AG04450 (cell line): Measurements from ENCODE around the gene SCAI. TPM values are rescaled to one million over a fixed set of nuclear protein-coding genes. Genes with fewer than 3 reads are reported as not detected.
"Not testable (repeated sequence)": the region's sequence is repeated elsewhere in the genome, so short reads cannot be mapped to it uniquely, and the experiment has no call there.

ENCODE experiments used
- CTCF ChIA-PET: fragments of 300-600, 350-600 bp; formaldehyde crosslinking; extraction: SDS; loops from one replicate; lab custom pipeline; 2022; ENCODE audit warnings: antibody characterized with exemption, inconsistent platforms; lab: Charles Lee
- POLR2A ChIA-PET: fragments of 350-600 bp; formaldehyde crosslinking; extraction: SDS; loops from one replicate; lab custom pipeline; 2021; ENCODE audit warnings: antibody characterized with exemption, inconsistent platforms; lab: Yijun Ruan, JAX
- DNase-seq: peaks from one replicate; pipeline ENCODE4 v3.0.0-alpha.2; 2011; ENCODE audit warnings: low read depth, low spot score
- H3K27ac ChIP-seq: one replicate; pipeline ENCODE4 v1.5.1; 2012; ENCODE audit warnings: low read depth, low read length, control low read depth
- H3K27me3 ChIP-seq: one replicate; pipeline ENCODE4 v1.6.0; 2012; ENCODE audit warnings: low read length; ENCODE audit not compliant: control insufficient read depth, insufficient read depth
- H3K4me3 ChIP-seq: 2 replicates; pipeline ENCODE4 v1.5.1; 2011; ENCODE audit warnings: mild to moderate bottlenecking, low read depth, low read length, control low read depth
- H3K9me3 ChIP-seq: 2 replicates; pipeline ENCODE4 v1.5.1; 2012; ENCODE audit warnings: low read length; ENCODE audit not compliant: control insufficient read depth, insufficient read depth
- polyA plus RNA-seq: library from polyadenylated mRNA; depleted of rRNA; stranded (reverse); fragments of >200 nt; gene quantifications from 2 replicates; pipeline ENCODE4 v1.2.3, GENCODE V29; 2011
- TF ChIP-seq, protein P1 (sequence below): IDR thresholded peaks from 2 replicates; pipeline ENCODE4 v1.5.1; 2011; ENCODE audit warnings: low read depth, low read length, control low read depth, inconsistent platforms

The SCAI gene
- polyA plus RNA-seq, 1 experiment: 13.9 TPM

DNA sequence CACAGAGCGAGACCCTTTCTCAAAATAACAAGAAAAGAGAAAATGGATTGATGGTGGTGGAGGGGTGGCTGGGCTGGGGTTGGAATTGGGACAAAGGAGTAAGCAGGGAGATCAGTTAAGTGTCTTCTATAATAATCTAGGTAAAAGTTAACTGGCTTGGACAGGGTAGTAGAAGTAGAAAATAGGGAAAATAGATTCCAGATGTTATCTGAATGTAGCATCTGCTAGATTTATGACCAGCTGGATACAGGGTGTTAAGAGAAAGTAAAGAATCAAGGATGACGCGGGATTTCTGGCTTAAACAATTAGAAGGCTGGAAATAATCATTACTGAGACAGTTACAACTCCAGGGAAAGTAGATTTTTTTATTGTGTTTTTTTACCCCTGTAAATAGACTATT lies 33.3 kb upstream of the SCAI start:
- TF ChIP-seq, protein P1, sequence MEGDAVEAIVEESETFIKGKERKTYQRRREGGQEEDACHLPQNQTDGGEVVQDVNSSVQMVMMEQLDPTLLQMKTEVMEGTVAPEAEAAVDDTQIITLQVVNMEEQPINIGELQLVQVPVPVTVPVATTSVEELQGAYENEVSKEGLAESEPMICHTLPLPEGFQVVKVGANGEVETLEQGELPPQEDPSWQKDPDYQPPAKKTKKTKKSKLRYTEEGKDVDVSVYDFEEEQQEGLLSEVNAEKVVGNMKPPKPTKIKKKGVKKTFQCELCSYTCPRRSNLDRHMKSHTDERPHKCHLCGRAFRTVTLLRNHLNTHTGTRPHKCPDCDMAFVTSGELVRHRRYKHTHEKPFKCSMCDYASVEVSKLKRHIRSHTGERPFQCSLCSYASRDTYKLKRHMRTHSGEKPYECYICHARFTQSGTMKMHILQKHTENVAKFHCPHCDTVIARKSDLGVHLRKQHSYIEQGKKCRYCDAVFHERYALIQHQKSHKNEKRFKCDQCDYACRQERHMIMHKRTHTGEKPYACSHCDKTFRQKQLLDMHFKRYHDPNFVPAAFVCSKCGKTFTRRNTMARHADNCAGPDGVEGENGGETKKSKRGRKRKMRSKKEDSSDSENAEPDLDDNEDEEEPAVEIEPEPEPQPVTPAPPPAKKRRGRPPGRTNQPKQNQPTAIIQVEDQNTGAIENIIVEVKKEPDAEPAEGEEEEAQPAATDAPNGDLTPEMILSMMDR: no peak
- ChIA-PET CTCF (no interaction called here), POLR2A (no interaction called here)
- DNase-seq: no peak
- no peak overlapping the region for H3K4me3 ChIP-seq
- H3K27me3 ChIP-seq: no peaks in the 10 kb centered on the region
- H3K9me3 ChIP-seq: no peaks in the 10 kb centered on the region
- no peak overlapping the region for H3K27ac ChIP-seq

DNA sequence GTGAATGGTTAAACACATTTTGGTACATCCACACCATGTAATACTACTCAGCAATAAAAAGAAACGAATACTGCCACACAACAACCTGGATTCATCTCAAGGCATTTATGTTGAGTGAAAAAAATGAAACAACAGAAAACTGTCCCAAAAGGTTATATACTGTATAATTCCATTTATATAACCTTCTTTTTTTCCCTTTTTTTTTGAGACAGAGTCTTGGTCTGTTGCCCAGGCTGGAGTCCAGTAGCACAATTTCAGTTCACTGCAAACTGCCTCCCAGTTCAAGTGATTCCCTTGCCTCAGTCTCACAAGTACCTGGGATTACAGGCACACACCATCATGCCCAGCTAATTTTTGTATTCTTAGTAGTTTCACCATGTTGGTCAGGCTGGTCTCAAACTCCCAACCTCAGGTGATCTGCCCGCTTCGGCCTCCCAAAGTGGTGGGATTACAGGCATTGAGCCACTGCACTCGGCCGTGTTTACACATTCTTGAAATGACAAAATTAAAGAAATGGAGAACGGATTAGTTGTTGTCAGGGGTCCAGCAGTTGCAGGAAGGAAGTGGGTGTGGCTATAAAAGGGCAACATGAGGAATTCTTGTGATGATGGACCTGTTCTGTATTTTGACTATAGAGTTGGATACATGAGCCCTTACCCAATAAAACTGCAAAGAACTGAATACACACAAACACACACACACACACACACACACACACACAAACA lies 28.9 kb upstream of the SCAI start:
- DNase-seq: no peak
- TF ChIP-seq, protein P1: no peak
- H3K4me3 ChIP-seq: no peak overlapping the region
- no peaks in the 10 kb centered on the region for H3K27me3 ChIP-seq
- ChIA-PET CTCF (no interaction called here), POLR2A (no interaction called here)
- no peaks in the 10 kb centered on the region for H3K9me3 ChIP-seq
- H3K27ac ChIP-seq: no peak overlapping the region

- no peaks in the 10 kb centered on the region for H3K27me3 ChIP-seq
- H3K9me3 ChIP-seq: no peaks in the 10 kb centered on the region
- ChIA-PET CTCF (no interaction called here), POLR2A (interaction anchor here (1.1 kb wide), 2 partner anchors 21 to 25 kb away, joined by 3 to 9 read pairs; no protein-coding TSS in a partner anchor)
- DNase-seq: no peak
- H3K27ac ChIP-seq: no peak overlapping the region
- H3K4me3 ChIP-seq: no peak overlapping the region
- TF ChIP-seq, protein P1: no peak
These were observed 26.6 kb upstream of the SCAI start for GRCh38 chr9:125169895-125170294.

- ChIA-PET POLR2A (no interaction called here), CTCF (no interaction called here)
- no peak for DNase-seq
- H3K4me3 ChIP-seq: no peak overlapping the region
- H3K27ac ChIP-seq: no peak overlapping the region
- TF ChIP-seq, protein P1: no peak
- no peaks in the 10 kb centered on the region for H3K9me3 ChIP-seq
- no peaks in the 10 kb centered on the region for H3K27me3 ChIP-seq
These were observed 23.4 kb upstream of the SCAI start for GRCh38 chr9:125166762-125167161.

DNA sequence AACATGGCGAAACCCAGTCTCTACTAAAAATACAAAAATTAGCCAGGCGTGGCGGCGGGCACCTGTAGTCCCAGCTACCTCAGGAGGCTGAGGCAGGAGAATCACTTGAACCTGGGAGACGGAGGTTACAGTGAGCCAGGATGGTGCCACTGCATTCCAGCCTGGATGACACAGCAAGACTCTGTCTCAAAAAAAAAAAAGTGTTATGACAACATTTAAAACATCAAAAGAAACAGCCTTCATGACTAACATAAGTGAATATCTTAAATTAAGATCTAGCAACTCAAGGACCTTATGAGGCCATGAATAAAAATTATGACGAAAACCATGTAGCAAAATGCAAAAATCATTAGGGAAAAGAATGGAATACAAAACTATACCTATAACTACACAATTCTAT lies 19.6 kb upstream of the SCAI start:
- not testable (repeated sequence) for DNase-seq

More for the DNA sequence above, 19.6 kb upstream of the SCAI start:
- H3K27me3 ChIP-seq, H3K4me3 ChIP-seq, H3K9me3 ChIP-seq, H3K27ac ChIP-seq: not testable (repeated sequence)
- POLR2A ChIA-PET: interaction anchor here (0.7 kb wide), 1 partner anchor 79 kb away, joined by 9 read pairs; the partner anchor contains the start of gene HSPA5
- CTCF ChIA-PET: interaction anchor here (0.7 to 1.2 kb wide), 2 partner anchors 9 to 35 kb away, joined by 4 to 7 read pairs; no protein-coding TSS in a partner anchor
